Spleen (tissue), 7 donors: ENCODE measurements around the gene DCP2.

Experiments
- POLR2A ChIP-seq, 3 donors: fragments of 450-650 bp; IDR thresholded peaks; one replicate each; pipeline ENCODE4 v1.5.1; 2017; ENCODE audit warnings: antibody characterized with exemption in 3 of 3, mild to moderate bottlenecking in 1 of 3
- TF ChIP-seq, protein P1 (sequence below), 11 experiments: fragments of 200-600 bp in 7 of 11; fragments of 450-650 bp in 4 of 11; sonication (generic) in 4 of 11; IDR thresholded peaks in 8 of 11; conservative IDR thresholded peaks in 3 of 11; 1 replicate in 7 of 11; 2 replicates in 4 of 11; pipeline versions ENCODE4 v1.4.0 to v1.8.0; 2016 to 2021; ENCODE audit warnings: antibody characterized with exemption in 11 of 11, inconsistent platforms in 4 of 11, mild to moderate bottlenecking in 1 of 11
- donor health status: DM: no; HTN: no; CAD: no; lungs with moderate emphysema.
- donor health status: DM: no; HTN: no; CAD: no.
- donor health status: DM: no; HTN: no; CAD: no.

DNA sequence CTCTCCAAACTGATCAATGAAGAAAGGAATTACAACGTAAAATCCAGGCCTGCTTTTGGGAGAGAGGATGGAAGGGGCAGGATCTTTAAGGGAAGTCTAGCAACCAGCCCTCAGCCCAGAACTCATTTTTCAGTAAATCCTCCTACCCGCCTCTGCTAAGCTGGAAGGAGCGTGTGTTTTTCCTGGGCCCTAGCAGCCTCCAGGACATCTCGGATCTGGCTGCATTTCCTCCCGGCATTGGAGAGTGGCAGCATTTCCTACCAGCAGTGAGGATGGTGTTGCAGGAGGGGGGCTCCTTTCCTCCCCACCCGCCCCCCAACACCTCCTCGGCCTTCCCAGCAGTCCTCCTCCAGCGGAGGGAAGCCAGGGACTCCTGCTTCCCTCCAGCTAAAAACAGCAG lies 54.5 kb downstream of the DCP2 start:
- TF ChIP-seq, protein P1, sequence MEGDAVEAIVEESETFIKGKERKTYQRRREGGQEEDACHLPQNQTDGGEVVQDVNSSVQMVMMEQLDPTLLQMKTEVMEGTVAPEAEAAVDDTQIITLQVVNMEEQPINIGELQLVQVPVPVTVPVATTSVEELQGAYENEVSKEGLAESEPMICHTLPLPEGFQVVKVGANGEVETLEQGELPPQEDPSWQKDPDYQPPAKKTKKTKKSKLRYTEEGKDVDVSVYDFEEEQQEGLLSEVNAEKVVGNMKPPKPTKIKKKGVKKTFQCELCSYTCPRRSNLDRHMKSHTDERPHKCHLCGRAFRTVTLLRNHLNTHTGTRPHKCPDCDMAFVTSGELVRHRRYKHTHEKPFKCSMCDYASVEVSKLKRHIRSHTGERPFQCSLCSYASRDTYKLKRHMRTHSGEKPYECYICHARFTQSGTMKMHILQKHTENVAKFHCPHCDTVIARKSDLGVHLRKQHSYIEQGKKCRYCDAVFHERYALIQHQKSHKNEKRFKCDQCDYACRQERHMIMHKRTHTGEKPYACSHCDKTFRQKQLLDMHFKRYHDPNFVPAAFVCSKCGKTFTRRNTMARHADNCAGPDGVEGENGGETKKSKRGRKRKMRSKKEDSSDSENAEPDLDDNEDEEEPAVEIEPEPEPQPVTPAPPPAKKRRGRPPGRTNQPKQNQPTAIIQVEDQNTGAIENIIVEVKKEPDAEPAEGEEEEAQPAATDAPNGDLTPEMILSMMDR (IDR thresholded peaks at IDR 0.05 in 8 of 11, conservative IDR thresholded peaks at IDR 0.05 in 3 of 11), result no peak
- TF ChIP-seq POLR2A (IDR thresholded peaks at IDR 0.05), result no peak
